Measurements from ENCODE around the gene MLH1.

The MLH1 gene

GRCh38 chr3:36969085-36969484, 24.2 kb upstream of the MLH1 start:
- no peak overlapping the region for H3K4me3 ChIP-seq (ENCODE audit: low read depth, low read length, poor library complexity, severe bottlenecking)
- H3K27ac ChIP-seq (ENCODE audit: low read depth, low read length, poor library complexity, severe bottlenecking): no peak overlapping the region
- H3K36me3 ChIP-seq (ENCODE audit: insufficient read depth, low read length): no peaks in the 10 kb centered on the region
- H3K27me3 ChIP-seq (ENCODE audit: insufficient read depth, low read length): no peaks in the 10 kb centered on the region
- TF ChIP-seq CTCF (IDR thresholded peaks at IDR 0.05; ENCODE audit: low read length) (no peak), EZH2 (IDR thresholded peaks at IDR 0.05; ENCODE audit: borderline replicate concordance, low read length) (no peak)
- H3K79me2 ChIP-seq (ENCODE audit: insufficient read depth, low read length): no peaks in the 10 kb centered on the region
- no peaks in the 10 kb centered on the region for H4K20me1 ChIP-seq (ENCODE audit: insufficient read depth, low read length)
- H3K4me1 ChIP-seq (ENCODE audit: insufficient read depth, low read length, severe bottlenecking): peaks cover 31% of the 10 kb centered on the region
- H3F3A ChIP-seq (ENCODE audit: insufficient read depth, low read length): no peaks in the 10 kb centered on the region
- no peak overlapping the region for H3K9ac ChIP-seq (ENCODE audit: low read length)
- no peaks in the 10 kb centered on the region for H3K9me2 ChIP-seq (ENCODE audit: low read depth, low read length)
- H3K4me2 ChIP-seq (ENCODE audit: low read length): no peak overlapping the region
- no peaks in the 10 kb centered on the region for H3K9me3 ChIP-seq (ENCODE audit: low read length)
- H2AFZ ChIP-seq (ENCODE audit: low read length): no peak overlapping the region

GRCh38 chr3:36969540-36970432, 23.5 kb upstream of the MLH1 start:
- Histone ChIP-seq H3K79me2 (ENCODE audit: insufficient read depth, low read length) (no peaks in the 10 kb centered on the region), H3K27me3 (ENCODE audit: insufficient read depth, low read length) (no peaks in the 10 kb centered on the region), H3K36me3 (ENCODE audit: insufficient read depth, low read length) (no peaks in the 10 kb centered on the region), H3K27ac (ENCODE audit: low read depth, low read length, poor library complexity, severe bottlenecking) (peak overlapping the region; percentile 24), H3K9me3 (ENCODE audit: low read length) (no peaks in the 10 kb centered on the region), H3K9me2 (ENCODE audit: low read depth, low read length) (no peaks in the 10 kb centered on the region), H3K9ac (ENCODE audit: low read length) (no peak overlapping the region), H3K4me2 (ENCODE audit: low read length) (peak overlapping the region; percentile 17; the same call in 1 of the 2 replicates), H2AFZ (ENCODE audit: low read length) (no peak overlapping the region), H3K4me3 (ENCODE audit: low read depth, low read length, poor library complexity, severe bottlenecking) (no peak overlapping the region), H3F3A (ENCODE audit: insufficient read depth, low read length) (no peaks in the 10 kb centered on the region), H4K20me1 (ENCODE audit: insufficient read depth, low read length) (no peaks in the 10 kb centered on the region), H3K4me1 (ENCODE audit: insufficient read depth, low read length, severe bottlenecking) (peaks cover 27% of the 10 kb centered on the region)
- TF ChIP-seq CTCF (IDR thresholded peaks at IDR 0.05; ENCODE audit: low read length) (no peak), EZH2 (IDR thresholded peaks at IDR 0.05; ENCODE audit: borderline replicate concordance, low read length) (no peak)

GRCh38 chr3:36972163-36972562, 21.2 kb upstream of the MLH1 start:
- Histone ChIP-seq H3K9ac (ENCODE audit: low read length) (no peak overlapping the region), H3K27ac (ENCODE audit: low read depth, low read length, poor library complexity, severe bottlenecking) (no peak overlapping the region), H3K4me1 (ENCODE audit: insufficient read depth, low read length, severe bottlenecking) (peaks cover 19% of the 10 kb centered on the region), H3K9me2 (ENCODE audit: low read depth, low read length) (no peaks in the 10 kb centered on the region), H3F3A (ENCODE audit: insufficient read depth, low read length) (no peaks in the 10 kb centered on the region), H3K9me3 (ENCODE audit: low read length) (no peaks in the 10 kb centered on the region), H3K4me2 (ENCODE audit: low read length) (no peak overlapping the region), H3K27me3 (ENCODE audit: insufficient read depth, low read length) (no peaks in the 10 kb centered on the region), H3K4me3 (ENCODE audit: low read depth, low read length, poor library complexity, severe bottlenecking) (no peak overlapping the region), H2AFZ (ENCODE audit: low read length) (no peak overlapping the region), H3K79me2 (ENCODE audit: insufficient read depth, low read length) (no peaks in the 10 kb centered on the region), H4K20me1 (ENCODE audit: insufficient read depth, low read length) (no peaks in the 10 kb centered on the region), H3K36me3 (ENCODE audit: insufficient read depth, low read length) (no peaks in the 10 kb centered on the region)
- TF ChIP-seq EZH2 (IDR thresholded peaks at IDR 0.05; ENCODE audit: borderline replicate concordance, low read length): no peak
- no peak for TF ChIP-seq CTCF (IDR thresholded peaks at IDR 0.05; ENCODE audit: low read length)
